Left colon (tissue), 2 donors: ENCODE measurements around the gene ZNF609. TPM values are rescaled to one million over a fixed set of nuclear protein-coding genes. Genes with fewer than 3 reads are reported as not detected.
"Not testable (repeated sequence)": the region's sequence is repeated elsewhere in the genome, so short reads cannot be mapped to it uniquely, and the experiment has no call there.

Source experiments
- ATAC-seq: fragments of 200-7000 bp; cut with Tn5 transposase; one replicate; pipeline ENCODE4 v1.9.1; 2020; ENCODE audit warnings: mild to moderate bottlenecking, moderate library complexity
- DNase-seq, 2 donors: peaks; one replicate each; pipeline ENCODE4 v3.0.0-alpha.2; 2020
- intact Hi-C, 2 donors: fragments of 100-400 bp; cut with DNase I in 1 of 2; cut with micrococcal nuclease in 1 of 2; formaldehyde crosslinking; loops; one replicate each; pipeline versions ENCODE4 v1.11.2 to v1.14.0; 2022; cut with DNase I, micrococcal nuclease
- total RNA-seq, 2 donors: library from RNA; stranded (reverse); fragmentation: NEBNext Ultra II Directional; extraction: Animal tissue kit (Norgen Biotek cat#: 25700); gene quantifications; one replicate each; pipeline ENCODE4 v1.2.1, GENCODE V29; 2021
- donor health status: DM: no; HTN: no; CAD: no.
- donor health status: DM: yes; HTN: yes; CAD: no.

The ZNF609 gene
- total RNA-seq, 2 donors from 2014 or later: 26.3 to 35.3 TPM

- no peak for DNase-seq
- intact Hi-C loops: no loop called here
These were observed 137.1 kb downstream of the ZNF609 start for GRCh38 chr15:64597477-64597822.

GRCh38 chr15:64599226-64599625 lies 138.8 kb downstream of the ZNF609 start:
- DNase-seq: no peak
- ATAC-seq: no peak
- intact Hi-C loops: no loop called here

More at GRCh38 chr15:64597477-64597822, 137.1 kb downstream of the ZNF609 start:
- ATAC-seq: no peak

GRCh38 chr15:64599716-64600115 lies 139.3 kb downstream of the ZNF609 start:
- ATAC-seq: no peak
- intact Hi-C loops: no loop called here
- DNase-seq: no peak

- intact Hi-C loops: no loop called here
- DNase-seq (no peak), ATAC-seq (no peak)
These were observed 140.4 kb downstream of the ZNF609 start for GRCh38 chr15:64600794-64601193.

- DNase-seq: no peak
- intact Hi-C loops: no loop called here
- no peak for ATAC-seq
These were observed 143.9 kb downstream of the ZNF609 start for GRCh38 chr15:64604319-64604718.

GRCh38 chr15:64607416-64607815 lies 147.0 kb downstream of the ZNF609 start:
- DNase-seq, ATAC-seq, intact Hi-C loops: not testable (repeated sequence)

GRCh38 chr15:64610257-64610919 lies 150.0 kb downstream of the ZNF609 start:
- DNase-seq (no peak), ATAC-seq (no peak)
- intact Hi-C loops: no loop called here

- intact Hi-C loops: no loop called here
- no peak for ATAC-seq
These were observed 150.8 kb downstream of the ZNF609 start for GRCh38 chr15:64611085-64611725.

GRCh38 chr15:64614519-64614918 lies 154.1 kb downstream of the ZNF609 start:
- DNase-seq (no peak), ATAC-seq (no peak)
- intact Hi-C loops: no loop called here

More at GRCh38 chr15:64611085-64611725, 150.8 kb downstream of the ZNF609 start:
- DNase-seq: no peak

GRCh38 chr15:64617727-64618126 lies 157.3 kb downstream of the ZNF609 start:
- no peak for DNase-seq
- no peak for ATAC-seq
- intact Hi-C loops: no loop called here

GRCh38 chr15:64618138-64618537 lies 157.8 kb downstream of the ZNF609 start:
- no peak for DNase-seq
- intact Hi-C loops: no loop called here
- no peak for ATAC-seq

GRCh38 chr15:64618540-64618939 lies 158.2 kb downstream of the ZNF609 start:
- ATAC-seq (no peak), DNase-seq (no peak)
- intact Hi-C loops: no loop called here

- DNase-seq (no peak), ATAC-seq (peak; percentile 85)
- intact Hi-C loops: no loop called here
These were observed 159.8 kb downstream of the ZNF609 start for GRCh38 chr15:64619880-64620839.

- ATAC-seq: no peak
- no peak for DNase-seq
- intact Hi-C loops: no loop called here
These were observed 160.7 kb downstream of the ZNF609 start for GRCh38 chr15:64621056-64621455.

GRCh38 chr15:64622410-64623260 lies 162.3 kb downstream of the ZNF609 start:
- no peak for ATAC-seq
- DNase-seq: no peak
- intact Hi-C loops: no loop called here

- no peak for DNase-seq
- intact Hi-C loops: no loop called here
- no peak for ATAC-seq
These were observed 163.1 kb downstream of the ZNF609 start for GRCh38 chr15:64623347-64623996.

- ATAC-seq (no peak), DNase-seq (no peak)
- intact Hi-C loops: no loop called here
These were observed 163.9 kb downstream of the ZNF609 start for GRCh38 chr15:64624242-64624641.

- intact Hi-C loops: no loop called here
- DNase-seq (no peak), ATAC-seq (no peak)
These were observed 168.7 kb downstream of the ZNF609 start for GRCh38 chr15:64629063-64629462.
